LoVo (cell line): ENCODE data around the gene ZFYVE28.
A peak's percentile ranks its signal among the peaks of the same experiment; 100 is the strongest.

Experiments
- DNase-seq: peaks from one replicate; pipeline ENCODE4 v3.0.0-alpha.2; 2016; ENCODE audit warnings: low spot score

Gene ZFYVE28

GRCh38 chr4:2428496-2429213, 10.2 kb upstream of the ZFYVE28 start:
- no peak for DNase-seq

GRCh38 chr4:2427383-2428334, 9.2 kb upstream of the ZFYVE28 start:
- no peak for DNase-seq

- DNase-seq, result no peak
Observed at GRCh38 chr4:2426711-2427275, 8.3 kb upstream of the ZFYVE28 start.

GRCh38 chr4:2426069-2426397, 7.6 kb upstream of the ZFYVE28 start:
- DNase-seq, result no peak

GRCh38 chr4:2425386-2426068, 7.1 kb upstream of the ZFYVE28 start:
- DNase-seq, result no peak

- no peak for DNase-seq
Observed at GRCh38 chr4:2424581-2424980, 6.1 kb upstream of the ZFYVE28 start.

GRCh38 chr4:2423695-2424094, 5.2 kb upstream of the ZFYVE28 start:
- DNase-seq, result no peak

- DNase-seq, result no peak
Observed at GRCh38 chr4:2423066-2423465, 4.6 kb upstream of the ZFYVE28 start.

GRCh38 chr4:2421928-2422327, 3.5 kb upstream of the ZFYVE28 start:
- DNase-seq, result no peak

GRCh38 chr4:2419814-2420213, 1.4 kb upstream of the ZFYVE28 start:
- no peak for DNase-seq

GRCh38 chr4:2418650-2419571, 466 bp upstream of the ZFYVE28 start, which contains the start of gene CFAP99:
TSS of gene CFAP99 (plus strand) at chr4:2418955.
- peak; percentile 97 for DNase-seq

- DNase-seq, result no peak
Observed at GRCh38 chr4:2417226-2417764, 1.1 kb downstream of the ZFYVE28 start.

GRCh38 chr4:2416564-2417225, 1.8 kb downstream of the ZFYVE28 start:
- DNase-seq, result no peak

GRCh38 chr4:2415881-2416563, 2.4 kb downstream of the ZFYVE28 start:
- no peak for DNase-seq

GRCh38 chr4:2415213-2415612, 3.2 kb downstream of the ZFYVE28 start:
- DNase-seq, result no peak

GRCh38 chr4:2413821-2414610, 4.4 kb downstream of the ZFYVE28 start:
- DNase-seq, result no peak

GRCh38 chr4:2412885-2413716, 5.3 kb downstream of the ZFYVE28 start:
- DNase-seq, result peak; percentile 93

- DNase-seq, result peak; percentile 80
Observed at GRCh38 chr4:2412534-2412884, 5.9 kb downstream of the ZFYVE28 start.
